H1 (cell line): ENCODE results near the gene CASP8AP2. TPM values are rescaled to one million over a fixed set of nuclear protein-coding genes. Genes with fewer than 3 reads are reported as not detected.

ENCODE experiments used
- E2F6 ChIP-seq: IDR thresholded peaks from 2 replicates; pipeline ENCODE4 v1.6.1; 2012; ENCODE audit warnings: inconsistent platforms
- polyA plus RNA-seq, 7 experiments: library from polyadenylated mRNA; depleted of rRNA in 3 of 7; stranded (reverse) in 5 of 7; unstranded in 2 of 7; fragments of >200 nt in 5 of 7; fragments of 200-250 nt in 2 of 7; gene quantifications; 1 replicate in 5 of 7; 2 replicates in 1 of 7; 4 replicates in 1 of 7; pipeline versions ENCODE4 v1.2.1 to v1.2.3, GENCODE V29; 2011 to 2013; ENCODE audit warnings: missing spikeins in 2 of 7, mixed read lengths in 2 of 7
- total RNA-seq: library from RNA; stranded (reverse); fragmentation: NEBNext Ultra II Directional; extraction: Animal tissue kit (Norgen Biotek cat#: 25700); gene quantifications from 2 replicates; pipeline ENCODE4 v1.2.1, GENCODE V29; 2021

The CASP8AP2 gene
- total and polyA plus RNA-seq, 2 of the 8 experiments (the other 6 are each of a cell fraction or from before 2014, with no cell fraction given), result 6.9 to 32.1 TPM

DNA sequence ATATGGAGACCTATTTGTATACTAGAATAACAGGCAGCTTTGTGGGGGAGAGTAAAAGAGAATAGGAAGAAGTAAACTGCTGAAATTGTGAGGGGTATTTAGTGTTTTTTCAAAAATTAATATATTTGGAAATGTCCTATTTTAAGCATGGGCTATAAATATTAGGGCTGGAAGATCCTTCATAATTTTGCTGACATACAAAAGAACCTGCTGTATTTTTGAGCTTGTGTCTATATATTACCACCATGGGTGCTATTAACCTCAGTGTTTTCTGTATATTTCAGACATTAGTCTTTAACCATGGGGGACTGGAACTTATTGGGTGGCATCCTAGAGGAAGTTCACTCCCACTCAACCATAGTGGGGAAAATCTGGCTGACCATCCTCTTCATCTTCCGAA lies 64.5 kb downstream of the CASP8AP2 start, which contains the start of gene GJA10 (continued):
- TF ChIP-seq E2F6, result no peak
